ENCODE data around the gene FBXW4. TPM values are rescaled to one million over a fixed set of nuclear protein-coding genes. Genes with fewer than 3 reads are reported as not detected.

FBXW4 gene
- total RNA-seq, 1 donor from 2014 or later, result 36.0 TPM

DNA sequence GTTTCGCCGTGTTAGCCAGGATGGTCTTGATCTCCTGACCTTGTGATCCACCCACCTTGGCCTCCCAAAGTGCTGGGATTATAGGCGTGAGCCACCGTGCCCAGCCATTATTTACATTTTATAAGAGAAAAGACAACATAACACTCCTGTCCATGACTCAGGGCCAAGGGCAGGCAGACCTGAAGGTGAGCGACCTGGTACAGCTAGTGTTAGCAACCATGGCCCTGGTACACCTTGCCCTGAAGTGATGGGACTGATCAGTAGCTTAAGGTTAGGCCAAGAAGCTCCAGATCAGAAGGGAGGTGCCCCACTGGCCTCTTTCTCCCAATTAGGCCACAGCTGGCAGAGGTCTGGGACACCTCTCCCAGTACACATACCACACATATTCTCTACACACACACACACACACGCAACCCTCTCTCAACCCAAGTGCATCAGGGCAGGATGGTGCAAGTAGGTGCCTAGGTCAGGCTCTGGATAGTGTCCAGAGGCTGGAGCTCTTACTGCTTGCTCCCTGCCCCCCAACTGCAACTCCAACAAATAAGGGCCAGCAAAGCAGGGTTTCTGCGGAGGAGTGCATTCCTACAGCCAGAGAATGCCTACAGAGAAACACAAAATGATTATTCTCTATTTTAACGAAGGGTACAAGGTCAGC, 63.0 kb downstream of the FBXW4 start:
- H3K4me3 Mint-ChIP-seq (ENCODE audit: unreplicated experiment), result no peak overlapping the region
- DNase-seq (ENCODE audit: low spot score), result no peak
- H3K36me3 Mint-ChIP-seq (ENCODE audit: low read depth, unreplicated experiment), result peaks cover 9% of the 10 kb centered on the region
- H3K27ac Mint-ChIP-seq (ENCODE audit: unreplicated experiment), result peak overlapping the region; percentile 30
- TF ChIP-seq, protein P1, sequence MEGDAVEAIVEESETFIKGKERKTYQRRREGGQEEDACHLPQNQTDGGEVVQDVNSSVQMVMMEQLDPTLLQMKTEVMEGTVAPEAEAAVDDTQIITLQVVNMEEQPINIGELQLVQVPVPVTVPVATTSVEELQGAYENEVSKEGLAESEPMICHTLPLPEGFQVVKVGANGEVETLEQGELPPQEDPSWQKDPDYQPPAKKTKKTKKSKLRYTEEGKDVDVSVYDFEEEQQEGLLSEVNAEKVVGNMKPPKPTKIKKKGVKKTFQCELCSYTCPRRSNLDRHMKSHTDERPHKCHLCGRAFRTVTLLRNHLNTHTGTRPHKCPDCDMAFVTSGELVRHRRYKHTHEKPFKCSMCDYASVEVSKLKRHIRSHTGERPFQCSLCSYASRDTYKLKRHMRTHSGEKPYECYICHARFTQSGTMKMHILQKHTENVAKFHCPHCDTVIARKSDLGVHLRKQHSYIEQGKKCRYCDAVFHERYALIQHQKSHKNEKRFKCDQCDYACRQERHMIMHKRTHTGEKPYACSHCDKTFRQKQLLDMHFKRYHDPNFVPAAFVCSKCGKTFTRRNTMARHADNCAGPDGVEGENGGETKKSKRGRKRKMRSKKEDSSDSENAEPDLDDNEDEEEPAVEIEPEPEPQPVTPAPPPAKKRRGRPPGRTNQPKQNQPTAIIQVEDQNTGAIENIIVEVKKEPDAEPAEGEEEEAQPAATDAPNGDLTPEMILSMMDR (IDR thresholded peaks at IDR 0.05; ENCODE audit: unreplicated experiment), result no peak
- no peaks in the 10 kb centered on the region for H3K9me3 Mint-ChIP-seq (ENCODE audit: unreplicated experiment)
- H3K27me3 Mint-ChIP-seq (ENCODE audit: unreplicated experiment), result no peaks in the 10 kb centered on the region
- peaks cover 8% of the 10 kb centered on the region for H3K4me1 Mint-ChIP-seq (ENCODE audit: unreplicated experiment)

DNA sequence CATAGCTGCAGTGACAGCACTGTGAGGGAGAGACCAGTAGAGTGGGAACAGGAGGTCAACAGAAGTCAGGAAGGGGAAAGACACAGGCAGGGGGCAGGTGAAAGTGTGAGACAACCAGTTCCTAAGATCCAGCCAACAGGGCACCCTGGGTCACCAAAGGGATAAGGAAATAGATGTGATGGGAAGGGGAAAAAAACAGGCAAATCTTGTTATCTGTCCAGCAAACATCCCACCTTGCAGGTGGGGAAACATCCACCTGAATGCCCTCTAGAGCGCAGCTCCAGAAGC, 64.4 kb downstream of the FBXW4 start:
- DNase-seq (ENCODE audit: low spot score), result no peak
- H3K27ac Mint-ChIP-seq (ENCODE audit: unreplicated experiment), result peak overlapping the region; percentile 55
- peaks cover 9% of the 10 kb centered on the region for H3K36me3 Mint-ChIP-seq (ENCODE audit: low read depth, unreplicated experiment)
- TF ChIP-seq, protein P1 (IDR thresholded peaks at IDR 0.05; ENCODE audit: unreplicated experiment), result no peak
- no peak overlapping the region for H3K4me3 Mint-ChIP-seq (ENCODE audit: unreplicated experiment)
- H3K4me1 Mint-ChIP-seq (ENCODE audit: unreplicated experiment), result peaks cover 8% of the 10 kb centered on the region
- no peaks in the 10 kb centered on the region for H3K9me3 Mint-ChIP-seq (ENCODE audit: unreplicated experiment)
- H3K27me3 Mint-ChIP-seq (ENCODE audit: unreplicated experiment), result no peaks in the 10 kb centered on the region

DNA sequence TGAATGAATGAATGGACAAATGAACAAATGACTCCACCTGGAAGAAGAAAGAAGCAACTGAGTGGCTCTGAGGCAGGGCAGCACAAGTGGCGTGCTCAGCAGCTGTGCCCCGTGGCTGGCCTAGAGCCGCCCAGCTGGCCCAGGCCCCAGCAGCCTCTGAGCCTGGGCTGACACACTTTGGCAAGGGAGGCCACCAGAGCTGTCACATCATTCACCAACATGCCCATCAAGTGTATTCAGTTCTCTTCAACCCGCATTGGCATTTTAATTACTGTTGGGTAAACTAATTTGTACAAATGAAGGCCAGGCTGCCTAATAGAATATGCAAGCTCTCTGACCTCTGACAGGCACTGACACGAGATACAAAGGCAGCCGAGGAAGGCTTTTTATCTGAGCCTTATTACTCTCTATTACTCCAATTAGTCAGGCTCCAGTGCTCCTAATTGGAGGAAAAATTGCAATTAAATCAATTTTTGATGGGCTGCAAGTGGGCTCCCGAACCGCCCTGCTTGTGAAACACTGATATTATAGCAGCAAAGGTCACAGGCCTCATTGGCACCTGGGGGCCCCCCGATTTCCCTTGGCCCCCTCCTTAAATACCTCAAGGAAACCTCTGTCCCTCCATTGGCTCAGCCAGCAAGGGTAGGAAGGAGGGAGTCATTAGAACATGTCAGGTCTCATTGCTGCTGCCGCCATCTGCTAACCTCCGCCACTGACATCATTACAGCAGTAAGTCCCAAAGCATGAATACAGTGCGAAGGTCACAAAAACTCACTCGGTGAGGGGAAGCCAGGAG, 64.9 kb downstream of the FBXW4 start:
- Mint-ChIP-seq H3K27me3 (ENCODE audit: unreplicated experiment) (no peaks in the 10 kb centered on the region), H3K27ac (ENCODE audit: unreplicated experiment) (peak overlapping the region; percentile 55), H3K4me1 (ENCODE audit: unreplicated experiment) (peaks cover 10% of the 10 kb centered on the region), H3K9me3 (ENCODE audit: unreplicated experiment) (no peaks in the 10 kb centered on the region), H3K4me3 (ENCODE audit: unreplicated experiment) (no peak overlapping the region), H3K36me3 (ENCODE audit: low read depth, unreplicated experiment) (peaks cover 9% of the 10 kb centered on the region)
- TF ChIP-seq, protein P1 (IDR thresholded peaks at IDR 0.05; ENCODE audit: unreplicated experiment), result no peak
- no peak for DNase-seq (ENCODE audit: low spot score)

DNA sequence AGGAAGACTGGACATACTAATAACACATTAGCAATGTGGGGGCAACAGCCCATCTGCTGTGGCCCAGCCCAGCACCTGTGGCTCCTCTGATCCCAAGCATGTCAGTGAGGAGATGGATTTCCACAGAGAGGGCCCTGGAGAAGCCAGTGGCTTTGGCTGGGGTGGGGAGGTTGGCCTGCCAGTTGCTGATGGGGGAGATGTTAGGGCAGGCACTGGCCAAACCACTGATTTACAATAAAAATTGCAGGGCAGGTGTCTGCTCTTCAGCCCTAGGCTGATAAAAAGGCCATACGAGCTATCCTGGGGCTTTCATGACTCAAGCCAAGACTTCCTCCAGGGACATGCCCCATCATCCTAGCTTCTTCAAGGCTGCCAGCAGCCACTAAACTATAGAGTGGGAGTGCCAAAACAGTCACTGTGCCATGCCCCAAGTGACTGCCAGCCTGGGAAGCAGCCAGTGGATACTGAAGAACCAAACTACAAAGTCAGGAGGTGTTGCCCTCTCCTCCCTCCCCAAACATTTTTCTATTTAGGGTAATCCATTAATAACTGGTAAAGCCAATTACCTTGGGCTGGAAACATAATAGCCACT, 69.1 kb downstream of the FBXW4 start:
- peaks cover 1% of the 10 kb centered on the region for H3K27me3 Mint-ChIP-seq (ENCODE audit: unreplicated experiment)
- H3K27ac Mint-ChIP-seq (ENCODE audit: unreplicated experiment), result no peak overlapping the region
- TF ChIP-seq, protein P1 (IDR thresholded peaks at IDR 0.05; ENCODE audit: unreplicated experiment), result no peak
- peaks cover 8% of the 10 kb centered on the region for H3K4me1 Mint-ChIP-seq (ENCODE audit: unreplicated experiment)
- peaks cover 33% of the 10 kb centered on the region for H3K36me3 Mint-ChIP-seq (ENCODE audit: low read depth, unreplicated experiment)
- no peaks in the 10 kb centered on the region for H3K9me3 Mint-ChIP-seq (ENCODE audit: unreplicated experiment)
- no peak overlapping the region for H3K4me3 Mint-ChIP-seq (ENCODE audit: unreplicated experiment)
- no peak for DNase-seq (ENCODE audit: low spot score)

Measured in endothelial cell (in vitro differentiated cells).